ENCODE data around the gene FAM89B.
"Not testable (repeated sequence)": the region's sequence is repeated elsewhere in the genome, so short reads cannot be mapped to it uniquely, and the experiment has no call there.

Gene FAM89B

DNA sequence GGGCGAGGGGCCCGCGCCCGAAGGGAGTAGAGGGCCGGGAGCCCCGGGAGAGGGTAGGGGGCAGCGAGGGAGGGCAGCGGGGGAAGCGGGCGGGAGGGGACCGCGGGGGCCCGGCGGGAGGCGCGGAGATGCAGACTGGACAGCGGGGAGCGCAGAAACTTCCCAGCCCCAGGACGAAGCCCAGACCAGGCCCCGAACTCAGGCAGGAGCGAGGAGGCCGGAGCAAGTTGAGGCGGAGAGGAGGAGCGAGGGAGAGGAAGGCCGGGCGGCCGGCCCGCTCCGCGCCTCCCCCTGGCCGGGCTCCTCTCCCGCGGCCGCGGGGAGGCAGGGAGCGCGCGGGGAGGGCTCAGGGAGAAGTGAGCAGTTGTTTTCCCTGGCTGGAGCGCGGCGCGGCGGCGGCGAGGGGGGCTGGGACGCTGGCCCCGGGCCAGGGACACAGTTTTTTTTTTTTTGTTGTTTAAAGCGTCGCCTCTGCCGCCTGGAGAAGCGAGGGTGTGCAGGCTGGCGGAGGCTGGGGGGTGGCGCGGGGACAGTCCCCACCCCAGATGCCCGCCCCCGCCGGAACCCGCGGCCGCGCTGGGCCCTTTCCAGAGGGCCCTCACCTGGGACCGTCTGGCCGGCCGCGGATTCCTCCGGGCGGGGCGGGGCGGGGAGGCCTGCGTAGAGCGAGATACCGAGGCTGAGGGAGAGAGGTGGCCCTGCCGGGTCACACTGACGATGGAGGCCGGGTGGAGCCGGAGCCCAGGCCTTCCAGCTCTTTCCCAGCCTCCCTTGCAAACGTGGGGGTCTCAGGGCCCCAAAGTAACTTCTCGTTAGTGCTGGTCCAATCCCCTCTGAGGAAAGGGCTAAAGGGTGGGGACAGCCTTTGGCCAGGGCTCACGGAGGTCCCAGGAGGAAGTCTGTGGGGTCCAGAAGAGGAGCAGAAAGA, 14.1 kb upstream of the FAM89B start, which contains the start of gene LTBP3:
LTBP3 (minus strand) TSS at position 358 of the 928 bp plus-strand sequence. CDS start 400 bp downstream, outside the sequence.
- peak; percentile 23 for DNase-seq

GRCh38 chr11:65558930-65559509, 13.3 kb upstream of the FAM89B start:
- no peak for DNase-seq

- DNase-seq, result no peak
Measured at GRCh38 chr11:65559535-65559934, 12.8 kb upstream of the FAM89B start.

- no peak for DNase-seq
Measured at GRCh38 chr11:65559951-65560537, 12.3 kb upstream of the FAM89B start.

- DNase-seq, result no peak
Measured at GRCh38 chr11:65560555-65561418, 11.6 kb upstream of the FAM89B start.

DNA sequence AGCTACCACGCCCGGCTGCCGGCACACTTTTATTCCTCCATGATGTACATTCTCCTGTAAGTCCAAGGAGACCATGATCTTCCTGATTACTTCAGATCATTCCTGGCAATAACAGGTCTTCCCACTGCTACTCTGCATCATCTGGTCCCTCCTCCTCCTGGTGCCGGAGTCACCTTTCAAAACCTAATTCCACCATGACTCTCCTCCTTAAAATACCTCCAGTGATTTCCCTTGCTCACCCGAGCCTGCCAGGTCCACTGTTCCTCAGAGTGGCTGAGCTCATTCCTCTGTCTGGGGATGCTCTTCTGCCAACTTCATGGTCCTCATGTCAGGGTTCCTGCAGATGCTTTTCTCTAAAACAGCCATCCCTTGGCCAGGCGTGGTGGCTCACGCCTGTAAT, 10.3 kb upstream of the FAM89B start:
- DNase-seq, result no peak

DNA sequence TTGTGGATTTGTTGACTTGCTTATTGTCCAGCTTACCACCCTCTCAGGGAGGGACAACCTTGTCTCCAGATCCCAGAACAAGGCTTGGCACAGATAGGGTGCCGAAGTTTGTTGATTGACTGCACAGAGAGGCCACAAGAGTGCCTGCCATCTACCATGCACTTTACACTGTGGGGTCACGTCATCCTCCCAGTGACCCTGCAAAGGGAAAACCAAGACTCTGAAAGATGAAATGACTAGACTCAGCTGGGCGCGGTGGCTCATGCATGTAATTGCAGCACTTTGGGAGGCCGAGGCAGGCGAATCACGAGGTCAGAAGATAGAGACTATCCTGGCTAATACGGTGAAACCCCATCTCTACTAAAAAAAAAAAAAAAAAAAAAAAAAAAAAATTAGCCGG, 9.6 kb upstream of the FAM89B start:
- DNase-seq, result no peak

DNA sequence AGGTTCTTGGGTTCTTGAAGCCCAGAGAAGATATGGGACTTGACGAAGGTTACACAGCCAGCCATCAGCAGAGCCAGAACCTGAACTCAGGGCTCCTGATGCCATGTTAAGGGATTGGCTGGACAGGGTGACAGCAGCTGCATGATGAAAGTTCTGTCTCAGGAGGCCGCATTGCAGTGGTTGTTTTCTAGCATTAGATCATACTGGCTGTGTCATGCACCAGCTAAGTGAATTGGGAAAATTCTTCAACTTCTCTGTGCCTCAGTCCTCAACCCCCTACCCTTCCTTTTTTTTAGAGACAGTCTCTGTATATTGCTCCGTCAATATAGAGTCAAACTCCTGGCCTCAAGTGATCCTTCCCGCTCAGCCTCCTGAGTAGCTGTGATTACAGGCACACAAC, 8.7 kb upstream of the FAM89B start:
- no peak for DNase-seq

GRCh38 chr11:65564879-65565559, 7.3 kb upstream of the FAM89B start:
- DNase-seq, result not testable (repeated sequence)

DNA sequence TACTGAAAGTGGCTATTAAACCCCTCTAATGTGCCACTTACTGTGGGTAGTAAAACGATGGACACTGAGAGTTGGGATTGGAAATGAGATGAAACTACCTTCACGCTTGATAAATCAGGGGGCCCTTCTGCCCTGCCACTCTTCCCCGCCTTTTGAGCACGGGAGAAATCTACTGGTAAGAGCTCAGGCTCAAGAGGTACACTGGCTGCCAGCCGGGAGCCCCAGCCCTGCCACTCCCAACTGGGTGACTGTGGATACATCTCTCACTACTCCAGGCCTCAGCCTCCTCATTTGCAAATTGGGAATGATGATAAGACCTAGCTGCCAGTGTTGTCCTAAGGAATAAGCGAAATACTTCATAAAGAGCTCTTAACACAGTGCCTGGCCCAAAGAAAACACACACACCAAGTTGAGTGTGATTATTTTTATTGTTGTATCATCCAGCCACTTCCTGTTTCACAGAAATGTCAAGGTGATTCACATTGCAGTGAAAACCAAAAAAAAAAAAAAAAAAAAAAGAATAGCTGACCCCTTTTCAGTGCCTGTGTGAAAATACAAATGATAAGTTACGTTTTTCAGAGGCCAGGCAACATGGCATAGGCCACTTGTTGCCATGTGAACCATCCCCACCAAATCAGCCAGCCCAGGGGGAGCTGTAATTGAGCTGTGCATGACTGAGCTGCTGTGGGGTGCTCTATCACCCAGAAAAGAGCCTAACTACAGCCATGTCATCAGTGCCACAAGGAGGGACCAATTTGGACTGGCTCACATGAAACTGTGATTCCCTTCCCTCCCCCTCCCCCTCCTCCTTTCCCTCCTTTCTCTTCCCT, 6.5 kb upstream of the FAM89B start:
- DNase-seq, result no peak

- DNase-seq, result no peak
Measured at GRCh38 chr11:65569164-65569972, 3.0 kb upstream of the FAM89B start.

DNA sequence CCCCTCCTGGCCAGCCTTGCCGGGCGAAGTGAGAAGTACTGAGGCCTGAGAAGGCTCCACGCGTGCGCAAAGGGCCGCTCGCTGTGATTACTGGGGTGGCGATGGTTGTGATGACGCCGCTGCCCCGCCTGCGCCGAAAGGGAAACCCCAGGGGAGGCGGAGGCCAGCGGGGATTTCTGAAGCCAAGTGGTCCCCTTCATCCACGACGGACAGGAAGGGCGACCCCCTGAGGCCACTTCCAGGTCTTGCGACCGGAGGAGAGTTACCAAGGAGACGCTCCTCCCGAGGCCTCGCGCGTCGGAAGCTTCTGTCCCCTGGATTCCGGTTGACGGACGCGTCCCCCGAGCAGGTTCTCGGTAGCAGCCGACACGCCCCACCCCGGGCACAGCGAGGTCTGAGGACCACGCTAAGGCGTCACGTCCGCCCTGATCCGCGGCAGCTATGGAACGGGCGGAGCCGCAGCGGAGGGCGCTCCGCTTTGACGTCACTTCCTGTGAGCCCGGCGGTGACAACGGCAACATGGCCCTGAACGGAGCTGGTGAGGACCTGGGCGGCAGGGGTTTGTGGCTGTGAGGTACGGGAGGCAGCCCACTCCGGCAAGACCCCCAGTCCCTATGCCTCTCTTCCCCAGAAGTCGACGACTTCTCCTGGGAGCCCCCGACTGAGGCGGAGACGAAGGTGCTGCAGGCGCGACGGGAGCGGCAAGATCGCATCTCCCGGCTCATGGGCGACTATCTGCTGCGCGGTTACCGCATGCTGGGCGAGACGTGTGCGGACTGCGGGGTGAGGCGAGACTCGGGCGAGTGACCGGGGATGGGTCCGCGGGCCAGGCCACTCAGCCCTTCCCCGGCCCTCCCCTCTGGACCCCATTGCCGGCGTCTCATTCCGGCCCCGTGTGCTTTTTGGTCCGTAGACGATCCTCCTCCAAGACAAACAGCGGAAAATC, 2.1 kb upstream of the FAM89B start, which contains the start of gene ZNRD2:
ZNRD2 (plus strand) TSS at position 505 of the 946 bp plus-strand sequence; CDS start at position 520, 15 bp downstream.
- DNase-seq, result peak; percentile 97

- no peak for DNase-seq
Measured at GRCh38 chr11:65571420-65571819, 918 bp upstream of the FAM89B start.

DNA sequence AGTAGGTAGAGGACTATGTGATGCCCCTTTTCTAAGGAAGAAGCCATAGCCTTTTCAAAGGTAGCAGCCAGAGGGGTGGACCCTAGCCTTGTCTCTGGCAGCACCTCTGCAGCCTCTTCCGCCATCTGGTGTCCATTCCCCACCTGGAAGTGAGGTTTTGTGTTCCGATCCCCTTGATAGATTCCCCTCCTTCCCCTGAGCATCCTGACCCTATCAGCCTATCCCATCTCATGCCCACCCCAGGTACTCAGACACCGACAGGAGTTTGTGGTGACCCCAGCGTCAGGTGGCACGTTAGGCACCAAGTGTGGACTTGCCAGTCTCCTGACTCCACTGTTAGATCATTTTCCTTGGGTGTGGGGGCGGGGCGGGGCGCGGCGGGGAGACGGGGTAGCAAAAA, 398 bp upstream of the FAM89B start:
- DNase-seq, result no peak

- no peak for DNase-seq
Measured at GRCh38 chr11:65573391-65574079, 1.2 kb downstream of the FAM89B start.

- peak; percentile 79 for DNase-seq
Measured at GRCh38 chr11:65574109-65574810, 1.9 kb downstream of the FAM89B start.

GRCh38 chr11:65574811-65575567, 2.7 kb downstream of the FAM89B start:
- no peak for DNase-seq

Measured in effector CD8-positive, alpha-beta T cell (primary cell).